Esophagus (tissue), 2 donors: Measurements from ENCODE around the gene GPR142. TPM values are rescaled to one million over a fixed set of nuclear protein-coding genes. Genes with fewer than 3 reads are reported as not detected.

Source experiments
- H3K27ac ChIP-seq, 2 donors: one replicate each; pipeline ENCODE4 v1.5.1; 2013; ENCODE audit warnings: low read depth in 2 of 2, mild to moderate bottlenecking in 2 of 2, inconsistent platforms in 1 of 2, low read length in 1 of 2, moderate library complexity in 1 of 2
- H3K27me3 ChIP-seq, 2 donors: one replicate each; pipeline ENCODE4 v1.6.1; 2013; ENCODE audit warnings: low read length in 2 of 2, control low read depth in 1 of 2, mild to moderate bottlenecking in 1 of 2; ENCODE audit not compliant: insufficient read depth in 2 of 2, control insufficient read depth in 1 of 2
- H3K36me3 ChIP-seq, 2 donors: one replicate each; pipeline ENCODE4 v1.6.1; 2013; ENCODE audit warnings: low read length in 1 of 2; ENCODE audit not compliant: control insufficient read depth in 2 of 2, insufficient read depth in 2 of 2
- H3K4me1 ChIP-seq, 2 donors: one replicate each; pipeline ENCODE4 v1.6.1; 2013; ENCODE audit warnings: low read length in 1 of 2; ENCODE audit not compliant: control insufficient read depth in 2 of 2, insufficient read depth in 2 of 2
- H3K4me3 ChIP-seq, 2 donors: one replicate each; pipeline ENCODE4 v1.5.1; 2013; ENCODE audit warnings: low read length in 2 of 2, mild to moderate bottlenecking in 2 of 2, low read depth in 1 of 2, moderate library complexity in 1 of 2
- H3K9me3 ChIP-seq, 2 donors: one replicate each; pipeline ENCODE4 v1.6.1; 2013; ENCODE audit warnings: mild to moderate bottlenecking in 2 of 2, low read depth in 1 of 2, low read length in 1 of 2, moderate library complexity in 1 of 2; ENCODE audit not compliant: control insufficient read depth in 2 of 2, insufficient read depth in 1 of 2
- WGBS, 2 donors: extraction: QIAGEN DNeasy Blood & Tissue Kit; methylation state at CpG; one replicate each; pipeline ENCODE4 v1.1.7; 2013; 5-methylcytosine and 5-hydroxymethylcytosine counted together
- polyA plus RNA-seq, 2 donors: library from polyadenylated mRNA; stranded (reverse); fragments of 200-250 nt; gene quantifications; one replicate each; pipeline ENCODE4 v1.2.3, GENCODE V29; 2013
- donor health status: healthy with polysubstance abuse.
- donor health status: Bipolar disorder and iron deficiency.

GPR142 gene
- polyA plus RNA-seq, 2 donors, result 0.09 TPM; not detected in 1

DNA sequence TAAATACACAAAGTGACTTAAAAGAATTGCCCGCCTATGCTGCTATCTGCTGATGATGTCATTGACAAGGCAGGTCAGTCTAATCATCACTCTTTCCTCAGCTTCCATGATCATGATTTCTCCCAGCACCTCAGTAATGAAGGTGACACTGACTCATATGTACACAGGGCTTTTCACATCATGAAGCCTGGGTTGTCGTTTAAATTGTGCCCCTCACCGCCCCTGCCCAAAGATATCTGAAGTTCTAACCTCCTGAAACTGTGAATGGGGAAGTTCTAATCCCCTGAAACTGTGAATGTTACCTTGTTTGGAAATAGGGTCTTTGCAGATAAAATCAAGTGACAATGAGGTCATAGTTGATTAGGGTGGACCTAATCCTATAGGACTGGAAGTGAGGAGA lies 47.2 kb downstream of the GPR142 start:
- no peak overlapping the region for H3K4me3 ChIP-seq
- H3K9me3 ChIP-seq, result peaks cover 0 to 2% of the 10 kb centered on the region in 2 donors
- H3K27ac ChIP-seq, result no peak overlapping the region
- no peaks in the 10 kb centered on the region for H3K27me3 ChIP-seq
- H3K36me3 ChIP-seq, result no peaks in the 10 kb centered on the region
- 79 to 83% methylated on average over 3 of the region's 3 CpGs for WGBS, 2 donors
- H3K4me1 ChIP-seq, result peaks cover 0 to 4% of the 10 kb centered on the region in 2 donors

DNA sequence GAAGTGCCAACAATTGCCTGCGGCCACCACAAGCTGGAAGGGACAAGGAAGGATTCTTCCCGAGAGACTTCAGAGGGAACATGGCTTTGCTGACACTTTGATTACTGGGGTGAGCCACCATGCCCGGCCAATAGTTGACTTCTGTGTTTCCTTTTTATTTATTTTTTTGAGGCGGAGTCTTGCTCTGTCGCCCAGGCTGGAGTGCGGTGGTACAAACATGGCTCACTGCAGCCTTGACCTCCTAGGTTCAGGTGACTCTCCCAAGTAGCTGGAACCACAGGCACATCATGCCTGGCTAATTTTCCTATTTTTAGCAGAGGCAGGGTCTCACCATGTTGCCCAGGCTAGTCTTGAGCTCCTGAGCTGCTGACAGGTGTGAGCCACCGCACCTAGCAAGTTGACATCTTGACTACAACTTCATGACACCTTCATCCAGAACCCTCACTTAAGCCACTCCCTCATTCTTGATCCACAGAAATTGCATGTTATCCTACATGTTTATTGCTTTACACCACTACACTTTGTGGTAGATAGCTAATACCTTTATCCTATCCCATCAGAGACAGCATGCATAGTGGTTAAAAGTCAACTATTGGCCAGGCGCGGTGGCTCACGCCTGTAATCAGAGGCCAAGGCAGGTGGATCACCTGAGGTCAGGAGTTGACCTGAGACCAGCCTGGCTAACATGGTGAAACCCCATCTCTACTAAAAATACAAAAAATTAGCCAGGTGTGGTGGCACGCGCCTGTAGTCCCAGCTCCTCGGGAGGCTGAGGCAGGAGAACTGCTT lies 48.5 kb downstream of the GPR142 start:
- peaks cover 0 to 4% of the 10 kb centered on the region in 2 donors for H3K4me1 ChIP-seq
- H3K4me3 ChIP-seq, result no peak overlapping the region
- H3K9me3 ChIP-seq, result peaks cover 0 to 2% of the 10 kb centered on the region in 2 donors
- no peak overlapping the region for H3K27ac ChIP-seq
- H3K27me3 ChIP-seq, result no peaks in the 10 kb centered on the region
- WGBS, 2 donors, result 90 to 93% methylated on average over 13 of the region's 13 CpGs
- no peaks in the 10 kb centered on the region for H3K36me3 ChIP-seq

DNA sequence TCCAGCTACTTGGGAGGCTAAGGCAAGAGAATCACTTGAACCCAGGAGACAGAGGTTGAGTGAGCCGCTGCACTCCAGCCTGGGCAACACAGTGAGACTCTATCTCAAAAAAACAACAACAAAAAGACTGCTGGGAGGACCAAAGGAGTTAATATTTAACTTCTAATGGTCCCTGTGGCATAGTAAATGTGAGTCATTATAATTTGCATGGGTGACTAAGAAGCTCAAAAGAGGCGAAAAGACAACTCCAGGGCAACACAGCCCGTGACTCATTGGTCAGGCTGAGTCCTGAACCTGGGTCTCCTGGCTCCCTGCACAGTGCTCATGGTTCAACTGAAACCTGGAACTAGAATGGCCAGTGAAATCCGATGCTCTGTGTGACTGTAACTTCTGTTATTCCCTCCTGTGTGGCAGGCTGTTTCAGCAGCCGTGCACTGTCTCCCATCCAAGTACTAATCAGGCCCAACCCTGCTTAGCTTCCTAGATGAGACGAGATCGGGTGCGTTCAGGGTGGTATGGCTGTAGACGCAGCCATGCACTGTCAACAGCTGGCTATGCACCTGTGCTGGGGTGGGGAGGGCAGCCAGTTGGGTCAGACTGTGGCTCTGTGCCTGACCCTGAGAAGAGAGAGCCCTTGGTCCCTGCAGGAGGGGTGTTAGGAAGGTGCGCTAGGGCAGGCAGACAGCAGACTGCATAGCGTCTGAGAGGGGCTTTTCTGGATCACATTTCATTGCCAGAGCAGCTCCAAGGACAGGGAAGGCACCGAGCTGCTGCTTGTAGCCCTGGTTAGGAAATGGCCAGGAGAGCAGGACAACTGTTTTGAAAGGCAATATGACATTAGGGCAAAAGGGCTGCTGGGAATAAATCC lies 50.1 kb downstream of the GPR142 start:
- Histone ChIP-seq H3K27ac (no peak overlapping the region), H3K4me3 (no peak overlapping the region), H3K4me1 (peaks cover 0 to 4% of the 10 kb centered on the region in 2 donors), H3K27me3 (no peaks in the 10 kb centered on the region), H3K9me3 (peaks cover 0 to 2% of the 10 kb centered on the region in 2 donors), H3K36me3 (no peaks in the 10 kb centered on the region)
- 63 to 64% methylated on average over 12 of the region's 12 CpGs for WGBS, 2 donors

DNA sequence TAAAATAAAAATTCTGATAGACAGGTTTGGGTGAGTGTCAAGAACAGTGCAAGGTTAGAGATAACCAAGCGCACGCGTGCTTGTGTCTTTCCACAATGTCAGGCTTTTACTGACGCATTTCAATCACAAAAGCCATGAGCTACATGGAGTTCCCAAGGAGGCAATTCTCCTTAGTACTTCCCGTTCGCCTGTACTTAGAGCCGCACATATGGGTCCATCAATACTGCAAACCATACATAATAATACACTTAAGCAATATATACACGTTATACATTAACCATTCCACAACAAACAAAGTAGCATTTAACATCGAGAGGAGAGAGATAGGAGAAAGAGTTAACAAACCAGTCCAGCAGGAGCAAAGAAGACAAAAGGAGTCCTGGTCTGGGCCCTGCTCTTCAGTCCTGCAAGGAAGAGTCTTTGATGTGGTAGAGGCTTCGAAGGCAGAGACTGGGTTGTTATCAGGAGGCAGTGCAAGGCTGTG lies 52.7 kb downstream of the GPR142 start:
- Histone ChIP-seq H3K36me3 (no peaks in the 10 kb centered on the region), H3K4me3 (no peak overlapping the region), H3K4me1 (peaks cover 0 to 8% of the 10 kb centered on the region in 2 donors), H3K27ac (no peak overlapping the region), H3K27me3 (no peaks in the 10 kb centered on the region), H3K9me3 (peaks cover 0 to 2% of the 10 kb centered on the region in 2 donors)
- WGBS, 2 donors, result 70 to 84% methylated on average over 10 of the region's 10 CpGs

Other genes starting within 250 kb of the GPR142 start
- gene RPL38, start 163.8 kb upstream of the GPR142 start, polyA plus RNA-seq, result 1,000 to 10,000 TPM; 1,223 to 1,349 TPM
- gene TTYH2, start 153.9 kb upstream of the GPR142 start, polyA plus RNA-seq, result under 1 TPM; 0.67 to 0.82 TPM
- not detected for gene DNAI2, start 93.3 kb upstream of the GPR142 start, polyA plus RNA-seq
- gene KIF19, start 41.3 kb upstream of the GPR142 start, polyA plus RNA-seq, result under 1 TPM; 0.43 to 0.47 TPM
- gene BTBD17, start 5.6 kb upstream of the GPR142 start, polyA plus RNA-seq, result not detected
- gene GPRC5C, start 64.6 kb downstream of the GPR142 start, polyA plus RNA-seq, result 1 to 10 TPM; 6.7 to 8.8 TPM
- gene CD300A, start 99.1 kb downstream of the GPR142 start, polyA plus RNA-seq, result 1 to 10 TPM; 1.3 to 1.6 TPM
- gene CD300LB, start 164.0 kb downstream of the GPR142 start, polyA plus RNA-seq, result under 1 TPM; 0.06 to 0.11 TPM
- under 1 TPM; 0.04 to 0.14 TPM for gene CD300C, start 178.6 kb downstream of the GPR142 start, polyA plus RNA-seq
- gene CD300H, start 200.0 kb downstream of the GPR142 start, polyA plus RNA-seq, result not detected
- not detected for gene CD300LD, start 224.8 kb downstream of the GPR142 start, polyA plus RNA-seq